SU-DHL-6 (cell line): Measurements from ENCODE around the gene MYH16.

Source experiments
- CTCF ChIP-seq: fragments of 200-600 bp; sonication (generic); IDR thresholded peaks from one replicate; pipeline ENCODE4 v1.5.1; 2017; ENCODE audit warnings: antibody characterized with exemption, mild to moderate bottlenecking, low read length, moderate library complexity; ENCODE audit not compliant: insufficient read depth, poor library complexity, severe bottlenecking
- EZH2phosphoT487 ChIP-seq: fragments of 200-600 bp; sonication (generic), shearing (Covaris generic); conservative IDR thresholded peaks from 2 replicates; pipeline ENCODE4 v1.6.1; 2018; ENCODE audit warnings: mild to moderate bottlenecking, antibody characterized with exemption, low read length, moderate library complexity, mixed read lengths

GRCh38 chr7:99293167-99293566, 20.5 kb downstream of the MYH16 start:
- TF ChIP-seq CTCF, result no peak
- TF ChIP-seq EZH2phosphoT487, result no peak
